H1 (cell line): ENCODE results near the gene FBN1. TPM values are rescaled to one million over a fixed set of nuclear protein-coding genes. Genes with fewer than 3 reads are reported as not detected.

ENCODE experiments used
- CTCF ChIA-PET: fragments of 300-600 bp; sonication (Branson Sonifier 250); formaldehyde crosslinking; loops from one replicate; lab custom pipeline; 2021; ENCODE audit not compliant: partially characterized antibody; lab: Charles Lee
- POLR2A ChIA-PET: fragments of 300-600 bp; sonication (Branson Sonifier 250); formaldehyde crosslinking; loops from one replicate; lab custom pipeline; 2021; ENCODE audit warnings: inconsistent platforms; ENCODE audit not compliant: partially characterized antibody; lab: Charles Lee
- DNase-seq, 2 experiments: peaks; one replicate each; pipeline versions ENCODE4 v3.0.0 to v3.0.0-alpha.2; 2010 to 2022; ENCODE audit warnings: low spot score in 2 of 2, low read depth in 1 of 2, mixed read lengths in 1 of 2
- FAIRE-seq: peaks from 2 replicates; lab custom pipeline; 2011; peaks lifted over from hg19 to GRCh38; lab: Jason Lieb, UNC
- H2AFZ ChIP-seq: 2 replicates; pipeline ENCODE4 v1.8.1; 2012; ENCODE audit warnings: low read length, inconsistent platforms
- H2AK5ac ChIP-seq: 2 replicates; pipeline ENCODE4 v1.6.1; 2013; ENCODE audit warnings: low read depth, low read length
- H2BK120ac ChIP-seq: replicated peaks from 2 replicates; pipeline ENCODE3; 2013; ENCODE audit warnings: low read depth, low read length, inconsistent platforms
- H2BK12ac ChIP-seq: 2 replicates; pipeline ENCODE4 v1.6.1; 2013; ENCODE audit warnings: low read depth, low read length
- H2BK15ac ChIP-seq: 2 replicates; pipeline ENCODE4 v1.6.1; 2013; ENCODE audit warnings: low read length
- H2BK20ac ChIP-seq: 2 replicates; pipeline ENCODE4 v1.6.1; 2013; ENCODE audit warnings: low read length
- H2BK5ac ChIP-seq: 2 replicates; pipeline ENCODE4 v1.6.1; 2013; ENCODE audit warnings: low read depth, low read length
- H3K14ac ChIP-seq: 2 replicates; pipeline ENCODE4 v1.6.1; 2013; ENCODE audit warnings: inconsistent platforms; ENCODE audit not compliant: insufficient read length
- H3K18ac ChIP-seq: 2 replicates; pipeline ENCODE4 v1.6.1; 2013; ENCODE audit warnings: low read length; ENCODE audit errors: extremely low read depth
- H3K23ac ChIP-seq: 2 replicates; pipeline ENCODE4 v1.6.1; 2013; ENCODE audit warnings: inconsistent platforms; ENCODE audit not compliant: insufficient read length
- H3K23me2 ChIP-seq: 2 replicates; pipeline ENCODE4 v1.6.1; 2013; ENCODE audit warnings: low read depth, low read length
- H3K27ac ChIP-seq: 2 replicates; pipeline ENCODE4 v1.6.1; 2011; ENCODE audit warnings: low read depth, low read length, inconsistent platforms
- H3K27me3 ChIP-seq, 4 experiments: replicated peaks in 1 of 4; 1 replicate in 1 of 4; 2 replicates in 3 of 4; pipeline versions ENCODE4 v1.6.1 to v1.8.1; 2011 to 2013; ENCODE audit warnings: low read length in 3 of 4, mild to moderate bottlenecking in 3 of 4, inconsistent platforms in 2 of 4, mixed read lengths in 2 of 4, moderate library complexity in 1 of 4; ENCODE audit not compliant: control insufficient read depth in 3 of 4, insufficient read depth in 3 of 4; ENCODE audit errors: extremely low read depth in 1 of 4
- H3K36me3 ChIP-seq, 4 experiments: 2 replicates each; pipeline versions ENCODE4 v1.6.1 to v1.8.1; 2011 to 2013; ENCODE audit warnings: mild to moderate bottlenecking in 4 of 4, low read length in 3 of 4, moderate library complexity in 2 of 4, control low read depth in 1 of 4, inconsistent platforms in 1 of 4; ENCODE audit not compliant: insufficient read depth in 4 of 4, control insufficient read depth in 2 of 4
- H3K4ac ChIP-seq: replicated peaks from 2 replicates; pipeline ENCODE3; 2013; ENCODE audit warnings: low read length, low read depth, mixed read lengths, inconsistent platforms; ENCODE audit not compliant: insufficient read length
- H3K4me1 ChIP-seq, 4 experiments: replicated peaks in 1 of 4; 1 replicate in 1 of 4; 2 replicates in 3 of 4; pipeline versions ENCODE4 v1.6.1 to v1.8.1; 2011 to 2013; ENCODE audit warnings: low read length in 3 of 4, inconsistent platforms in 2 of 4, mixed read lengths in 1 of 4; ENCODE audit not compliant: insufficient read depth in 4 of 4, control insufficient read depth in 3 of 4
- H3K4me2 ChIP-seq, 2 experiments: 2 replicates each; pipeline versions ENCODE4 v1.6.1 to v1.8.1; 2011 to 2013; ENCODE audit warnings: low read depth in 2 of 2, low read length in 2 of 2, control low read depth in 1 of 2, inconsistent platforms in 1 of 2, mild to moderate bottlenecking in 1 of 2; ENCODE audit not compliant: insufficient read depth in 1 of 2
- H3K4me3 ChIP-seq, 4 experiments: fragments of 200-600, 300-600 bp in 1 of 4; sonication (generic), shearing (Covaris generic), sonication (Bioruptor Twin) in 1 of 4; 2 replicates each; pipeline versions ENCODE4 v1.5.1 to v1.8.1; 2011 to 2016; ENCODE audit warnings: low read length in 4 of 4, low read depth in 3 of 4, control low read depth in 2 of 4, inconsistent platforms in 2 of 4, mild to moderate bottlenecking in 2 of 4, mixed read lengths in 1 of 4, moderate library complexity in 1 of 4; ENCODE audit not compliant: insufficient read depth in 2 of 4; ENCODE audit errors: extremely low read depth in 1 of 4
- H3K56ac ChIP-seq: replicated peaks from 2 replicates; pipeline ENCODE3; 2013; ENCODE audit warnings: low read depth, mild to moderate bottlenecking, mixed read lengths, low read length, inconsistent platforms; ENCODE audit not compliant: insufficient read length
- H3K79me1 ChIP-seq: 2 replicates; pipeline ENCODE4 v1.6.1; 2013; ENCODE audit warnings: low read depth, low read length, control low read depth
- H3K79me2 ChIP-seq, 2 experiments: 2 replicates each; pipeline versions ENCODE4 v1.6.1 to v1.8.1; 2012 to 2013; ENCODE audit warnings: low read length in 2 of 2, mild to moderate bottlenecking in 2 of 2, inconsistent platforms in 1 of 2; ENCODE audit not compliant: insufficient read depth in 2 of 2, control insufficient read depth in 1 of 2
- H3K9ac ChIP-seq, 4 experiments: replicated peaks in 1 of 4; 1 replicate in 1 of 4; 2 replicates in 3 of 4; pipeline versions ENCODE4 v1.6.1 to v1.8.1; 2011 to 2013; ENCODE audit warnings: low read depth in 3 of 4, low read length in 3 of 4, control low read depth in 2 of 4, mild to moderate bottlenecking in 2 of 4, moderate library complexity in 2 of 4, inconsistent platforms in 1 of 4; ENCODE audit errors: extremely low read depth in 1 of 4
- H3K9me3 ChIP-seq, 2 experiments: 2 replicates each; pipeline versions ENCODE4 v1.6.1 to v1.8.1; 2012 to 2013; ENCODE audit warnings: mild to moderate bottlenecking in 2 of 2, moderate library complexity in 2 of 2, control low read depth in 1 of 2, inconsistent platforms in 1 of 2, low read depth in 1 of 2, low read length in 1 of 2, mixed read lengths in 1 of 2; ENCODE audit not compliant: insufficient read depth in 2 of 2
- H4K20me1 ChIP-seq, 2 experiments: replicated peaks in 1 of 2; 2 replicates each; pipeline versions ENCODE3 to v1.8.1; 2011 to 2013; ENCODE audit warnings: inconsistent platforms in 2 of 2, low read length in 2 of 2, mild to moderate bottlenecking in 1 of 2; ENCODE audit not compliant: insufficient read depth in 2 of 2, control insufficient read depth in 1 of 2
- H4K5ac ChIP-seq: 2 replicates; pipeline ENCODE4 v1.6.1; 2013; ENCODE audit warnings: low read length, low read depth, mixed read lengths, inconsistent platforms; ENCODE audit not compliant: insufficient read length
- H4K8ac ChIP-seq: 2 replicates; pipeline ENCODE4 v1.8.0; 2013; ENCODE audit warnings: mild to moderate bottlenecking, moderate library complexity, low read length, inconsistent platforms; ENCODE audit not compliant: insufficient read depth; ENCODE audit errors: extremely low read depth
- H4K91ac ChIP-seq: replicated peaks from 2 replicates; pipeline ENCODE3; 2013; ENCODE audit warnings: low read length, mixed read lengths, inconsistent platforms; ENCODE audit not compliant: insufficient read length
- CTBP2 ChIP-seq: IDR thresholded peaks from 2 replicates; pipeline ENCODE4 v1.7.0; 2011; ENCODE audit warnings: borderline replicate concordance, mild to moderate bottlenecking, moderate library complexity, mixed read lengths, low read length; ENCODE audit not compliant: insufficient read depth, insufficient read length
- EZH2 ChIP-seq: fragments of 200-600 bp; sonication (generic); IDR thresholded peaks from 2 replicates; pipeline ENCODE4 v1.7.1; 2012; ENCODE audit warnings: low read depth, mild to moderate bottlenecking, moderate library complexity, low read length, inconsistent platforms; ENCODE audit not compliant: severe bottlenecking
- SIN3A ChIP-seq, 2 experiments: IDR thresholded peaks in 1 of 2; conservative IDR thresholded peaks in 1 of 2; 2 replicates each; pipeline ENCODE4 v1.6.1; 2011 to 2012; ENCODE audit warnings: low read length in 2 of 2, improper control_type of control experiment in 1 of 2, low read depth in 1 of 2, mild to moderate bottlenecking in 1 of 2
- WGBS, 2 experiments: shearing (Covaris generic) in 1 of 2; methylation state at CpG; one replicate each; pipeline versions ENCODE4 v1.1.6 to v1.1.7; 2013 to 2015; ENCODE audit warnings: low lambda C conversion rate in 2 of 2, mixed read lengths in 2 of 2, inconsistent platforms in 1 of 2, low coverage in 1 of 2, missing lambda C conversion rate in 1 of 2; ENCODE audit not compliant: insufficient replicate concordance in 2 of 2, insufficient coverage in 1 of 2, insufficient read length in 1 of 2; ENCODE audit errors: extremely low coverage in 1 of 2, missing lambda C conversion rate in 1 of 2; 5-methylcytosine and 5-hydroxymethylcytosine counted together
- polyA plus RNA-seq, 7 experiments: library from polyadenylated mRNA; depleted of rRNA in 3 of 7; stranded (reverse) in 5 of 7; unstranded in 2 of 7; fragments of >200 nt in 5 of 7; fragments of 200-250 nt in 2 of 7; gene quantifications; 1 replicate in 5 of 7; 2 replicates in 1 of 7; 4 replicates in 1 of 7; pipeline versions ENCODE4 v1.2.1 to v1.2.3, GENCODE V29; 2011 to 2013; ENCODE audit warnings: missing spikeins in 2 of 7, mixed read lengths in 2 of 7
- total RNA-seq: library from RNA; stranded (reverse); fragmentation: NEBNext Ultra II Directional; extraction: Animal tissue kit (Norgen Biotek cat#: 25700); gene quantifications from 2 replicates; pipeline ENCODE4 v1.2.1, GENCODE V29; 2021

FBN1 gene
- total and polyA plus RNA-seq, 2 of the 8 experiments (the other 6 are each of a cell fraction or from before 2014, with no cell fraction given), result 3.0 to 4.0 TPM

DNA sequence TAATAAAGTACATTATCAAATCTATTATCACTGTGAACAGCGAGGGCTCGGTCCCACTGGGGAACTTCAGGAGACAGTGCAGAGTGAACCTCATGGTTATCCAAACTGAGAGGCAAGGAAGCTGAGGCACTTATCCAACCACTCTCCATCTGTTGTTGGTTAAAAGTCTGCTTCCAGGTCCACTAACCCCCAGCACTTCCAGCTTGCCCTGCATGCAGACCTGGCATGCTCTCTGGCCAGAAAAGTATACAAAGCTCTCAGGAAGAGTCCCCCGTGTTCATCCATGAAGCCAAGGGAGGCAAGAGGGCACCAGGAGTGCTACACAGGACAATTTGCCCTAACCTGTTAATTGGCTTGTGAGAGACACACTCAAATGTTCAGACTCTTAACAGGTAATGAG lies 36.0 kb downstream of the FBN1 start:
- POLR2A ChIA-PET, result no interaction called here

More for the DNA sequence above, 36.0 kb downstream of the FBN1 start:
- H2BK120ac ChIP-seq, result no peak overlapping the region
- H3K79me1 ChIP-seq, result no peaks in the 10 kb centered on the region
- H2AK5ac ChIP-seq, result no peak overlapping the region
- H3K4me2 ChIP-seq, result no peak overlapping the region
- no peaks in the 10 kb centered on the region; a peak in 1 of 7 replicates for H3K27me3 ChIP-seq
- no peak overlapping the region for H2BK12ac ChIP-seq
- H3K79me2 ChIP-seq, result no peaks in the 10 kb centered on the region
- no peaks in the 10 kb centered on the region for H3K9me3 ChIP-seq
- H3K9ac ChIP-seq, result no peak overlapping the region
- DNase-seq (no peak), FAIRE-seq (no peak)
- no peak overlapping the region for H2AFZ ChIP-seq
- H3K27ac ChIP-seq, result no peak overlapping the region
- H3K4ac ChIP-seq, result no peak overlapping the region
- CTCF ChIA-PET, result no interaction called here
- H4K91ac ChIP-seq, result no peak overlapping the region
- no peaks in the 10 kb centered on the region for H3K36me3 ChIP-seq
- 87% methylated on average over 3 of the region's 3 CpGs; no CpG with 5 or more reads in 1 of the 2 experiments for WGBS, 2 experiments
- no peak overlapping the region for H2BK20ac ChIP-seq
- TF ChIP-seq EZH2, result no peak
- no peak for TF ChIP-seq SIN3A (conservative IDR thresholded peaks at IDR 0.05 in 1 of 2, IDR thresholded peaks at IDR 0.05 in 1 of 2; ENCODE audit: low read depth in 1 of 2, low read length in 2 of 2)
- TF ChIP-seq CTBP2, result no peak
- no peak overlapping the region for H3K14ac ChIP-seq
- no peak overlapping the region for H2BK5ac ChIP-seq
- H4K20me1 ChIP-seq, result no peaks in the 10 kb centered on the region
- no peak overlapping the region for H3K18ac ChIP-seq
- no peak overlapping the region for H3K23ac ChIP-seq
- H4K5ac ChIP-seq, result no peak overlapping the region
- H3K4me3 ChIP-seq, result no peak overlapping the region
- no peak overlapping the region for H2BK15ac ChIP-seq
- no peaks in the 10 kb centered on the region for H3K23me2 ChIP-seq
- H4K8ac ChIP-seq, result no peak overlapping the region
- H3K4me1 ChIP-seq, result no peaks in the 10 kb centered on the region
- H3K56ac ChIP-seq, result no peak overlapping the region
